Activated naive CD4-positive, alpha-beta T cell treated with anti-CD3 and anti-CD28 coated beads, Interleukin-2, amount 10 ng/mL, durations not matched to agents 7 days and 5 days (primary cell): ENCODE data around the gene SH3RF3.

Source experiments
- CTCF ChIA-PET: fragments of 350-600 bp; sonication (Branson Sonifier 250); formaldehyde crosslinking; loops from one replicate; lab custom pipeline; 2021; ENCODE audit warnings: antibody characterized with exemption; lab: Charles Lee
- DNase-seq: peaks from one replicate; pipeline ENCODE4 v3.0.0-alpha.2; 2020
- H3K27ac Mint-ChIP-seq: one replicate; pipeline ENCODE4 v1.8.0; 2021; ENCODE audit warnings: mild to moderate bottlenecking, moderate library complexity, mixed read lengths
- H3K27me3 Mint-ChIP-seq: one replicate; pipeline ENCODE4 v1.8.0; 2021; ENCODE audit warnings: mild to moderate bottlenecking, mixed read lengths
- H3K36me3 Mint-ChIP-seq: one replicate; pipeline ENCODE4 v1.8.0; 2021; ENCODE audit warnings: mixed read lengths
- H3K4me1 Mint-ChIP-seq: one replicate; pipeline ENCODE4 v1.8.0; 2021; ENCODE audit warnings: mixed read lengths
- H3K4me3 Mint-ChIP-seq: one replicate; pipeline ENCODE4 v1.8.0; 2021; ENCODE audit warnings: mild to moderate bottlenecking, moderate library complexity, mixed read lengths
- H3K9me3 Mint-ChIP-seq: one replicate; pipeline ENCODE4 v1.8.0; 2021; ENCODE audit warnings: mixed read lengths

SH3RF3 gene

GRCh38 chr2:109380502-109381326 is 251.7 kb downstream of the SH3RF3 start:
- DNase-seq, result no peak
- H3K27me3 Mint-ChIP-seq, result peaks cover 10% of the 10 kb centered on the region
- no peak overlapping the region for H3K27ac Mint-ChIP-seq
- H3K36me3 Mint-ChIP-seq, result no peaks in the 10 kb centered on the region
- H3K4me3 Mint-ChIP-seq, result no peak overlapping the region
- no peaks in the 10 kb centered on the region for H3K9me3 Mint-ChIP-seq
- CTCF ChIA-PET, result no interaction called here
- H3K4me1 Mint-ChIP-seq, result no peaks in the 10 kb centered on the region

DNA sequence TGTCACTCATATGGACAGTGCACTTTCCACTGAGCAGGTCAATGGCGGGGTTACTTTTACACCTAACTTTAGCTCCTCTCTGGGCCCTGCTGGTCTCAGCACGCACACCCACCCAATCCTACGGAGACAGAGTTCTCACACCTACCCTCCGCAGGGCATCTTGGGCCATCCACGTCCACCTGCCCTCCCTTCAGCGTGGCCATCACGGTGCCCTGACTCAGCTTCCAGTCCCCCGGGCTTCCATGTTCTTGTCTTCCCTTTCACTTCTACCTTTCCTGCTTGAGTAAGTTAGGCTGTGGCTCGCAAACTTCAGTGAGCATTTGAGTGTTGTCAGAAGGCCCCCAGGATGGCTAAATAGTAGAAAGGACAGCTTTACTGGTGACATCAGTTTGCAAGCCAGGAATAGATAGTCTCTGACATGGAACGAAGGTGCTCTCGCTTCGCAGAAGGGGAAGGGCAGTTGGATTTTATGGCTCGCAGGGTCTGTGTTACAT is 252.4 kb downstream of the SH3RF3 start:
- no peak for DNase-seq

DNA sequence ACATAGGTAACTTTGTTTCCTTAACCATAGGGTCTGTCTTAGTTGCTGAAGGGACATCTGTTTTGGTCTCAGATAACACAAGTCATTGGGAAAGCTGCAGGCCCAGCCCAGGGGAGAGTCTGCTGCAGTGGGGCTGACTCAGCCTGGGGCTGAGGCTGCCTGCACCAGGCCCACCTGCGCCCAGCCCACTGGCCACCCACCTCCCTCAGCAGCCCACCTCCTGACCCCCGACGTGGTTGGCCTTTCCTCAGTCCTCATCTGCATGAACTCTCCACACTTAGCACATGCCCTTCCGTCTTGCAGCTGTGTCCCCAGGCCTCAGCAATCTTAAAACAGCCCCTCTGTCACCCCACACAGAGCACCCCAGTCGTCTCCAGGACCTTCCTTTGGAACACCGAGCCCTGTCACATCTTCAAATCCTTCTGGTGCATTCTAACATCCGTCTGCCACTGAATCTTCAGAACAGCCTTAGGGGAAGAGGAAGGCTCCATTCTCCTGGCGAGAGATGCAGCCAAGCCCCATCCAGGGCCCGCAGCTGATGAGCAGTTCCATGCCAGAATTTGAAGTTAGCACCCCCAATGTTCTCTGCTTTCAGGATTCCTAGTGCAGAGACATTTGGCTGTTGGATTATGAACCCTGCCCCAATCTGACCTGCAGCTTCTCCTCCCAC is 253.4 kb downstream of the SH3RF3 start:
- CTCF ChIA-PET, result no interaction called here
- DNase-seq, result no peak
- no peaks in the 10 kb centered on the region for H3K27me3 Mint-ChIP-seq
- no peaks in the 10 kb centered on the region for H3K9me3 Mint-ChIP-seq
- no peak overlapping the region for H3K27ac Mint-ChIP-seq
- no peaks in the 10 kb centered on the region for H3K36me3 Mint-ChIP-seq
- no peaks in the 10 kb centered on the region for H3K4me1 Mint-ChIP-seq
- H3K4me3 Mint-ChIP-seq, result no peak overlapping the region

More for the DNA sequence above, 252.4 kb downstream of the SH3RF3 start:
- H3K4me1 Mint-ChIP-seq, result no peaks in the 10 kb centered on the region
- no peaks in the 10 kb centered on the region for H3K9me3 Mint-ChIP-seq
- no peak overlapping the region for H3K27ac Mint-ChIP-seq
- CTCF ChIA-PET, result no interaction called here
- no peaks in the 10 kb centered on the region for H3K36me3 Mint-ChIP-seq
- no peak overlapping the region for H3K4me3 Mint-ChIP-seq
- peaks cover 7% of the 10 kb centered on the region for H3K27me3 Mint-ChIP-seq

- Mint-ChIP-seq H3K36me3 (no peaks in the 10 kb centered on the region), H3K27me3 (no peaks in the 10 kb centered on the region), H3K4me3 (no peak overlapping the region), H3K4me1 (no peaks in the 10 kb centered on the region), H3K27ac (no peak overlapping the region), H3K9me3 (no peaks in the 10 kb centered on the region)
- CTCF ChIA-PET, result no interaction called here
- peak; percentile 5 for DNase-seq
Observed at GRCh38 chr2:109382951-109383350, 253.9 kb downstream of the SH3RF3 start.

DNA sequence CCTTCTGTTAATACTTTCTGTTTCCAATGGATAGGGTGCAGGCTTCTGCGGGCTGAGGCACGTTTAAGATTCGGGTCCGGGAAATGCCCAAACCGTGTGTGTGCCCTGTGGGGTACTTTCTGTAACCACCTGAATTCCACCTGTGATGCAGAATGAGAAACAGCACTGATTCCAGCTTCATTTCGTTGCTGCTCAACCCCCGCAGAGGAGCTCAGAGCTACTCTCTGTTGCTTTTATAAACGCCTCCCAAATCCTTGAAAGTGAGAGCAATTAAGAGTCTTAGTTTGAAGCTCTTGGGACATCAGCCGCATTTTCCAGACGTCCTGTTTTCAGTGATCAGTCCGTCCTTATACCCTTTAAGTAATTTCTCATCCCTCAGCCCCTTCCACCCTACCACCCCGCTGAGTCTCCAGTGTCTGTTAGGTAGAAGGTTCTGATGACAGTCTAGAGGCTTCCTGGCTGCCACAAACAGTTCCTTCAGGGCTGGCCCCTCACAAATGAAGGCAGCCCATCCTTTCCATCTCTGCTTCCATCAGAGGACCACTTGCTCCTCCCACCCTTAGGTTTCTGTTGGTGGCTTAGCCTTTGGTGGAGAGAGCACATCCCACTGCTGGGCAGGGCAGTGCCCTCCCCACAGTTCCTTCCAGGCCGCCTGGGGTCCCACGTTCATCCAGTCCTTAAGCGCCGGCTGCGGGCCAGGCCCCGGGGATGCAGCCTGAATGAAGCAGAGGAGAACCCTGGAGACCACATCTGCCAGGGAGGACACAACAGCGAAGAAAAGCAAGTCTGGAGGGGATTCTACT is 254.7 kb downstream of the SH3RF3 start:
- DNase-seq, result peak; percentile 6
- Mint-ChIP-seq H3K27ac (no peak overlapping the region), H3K4me3 (no peak overlapping the region), H3K4me1 (no peaks in the 10 kb centered on the region), H3K9me3 (no peaks in the 10 kb centered on the region), H3K36me3 (no peaks in the 10 kb centered on the region), H3K27me3 (no peaks in the 10 kb centered on the region)
- CTCF ChIA-PET, result no interaction called here

DNA sequence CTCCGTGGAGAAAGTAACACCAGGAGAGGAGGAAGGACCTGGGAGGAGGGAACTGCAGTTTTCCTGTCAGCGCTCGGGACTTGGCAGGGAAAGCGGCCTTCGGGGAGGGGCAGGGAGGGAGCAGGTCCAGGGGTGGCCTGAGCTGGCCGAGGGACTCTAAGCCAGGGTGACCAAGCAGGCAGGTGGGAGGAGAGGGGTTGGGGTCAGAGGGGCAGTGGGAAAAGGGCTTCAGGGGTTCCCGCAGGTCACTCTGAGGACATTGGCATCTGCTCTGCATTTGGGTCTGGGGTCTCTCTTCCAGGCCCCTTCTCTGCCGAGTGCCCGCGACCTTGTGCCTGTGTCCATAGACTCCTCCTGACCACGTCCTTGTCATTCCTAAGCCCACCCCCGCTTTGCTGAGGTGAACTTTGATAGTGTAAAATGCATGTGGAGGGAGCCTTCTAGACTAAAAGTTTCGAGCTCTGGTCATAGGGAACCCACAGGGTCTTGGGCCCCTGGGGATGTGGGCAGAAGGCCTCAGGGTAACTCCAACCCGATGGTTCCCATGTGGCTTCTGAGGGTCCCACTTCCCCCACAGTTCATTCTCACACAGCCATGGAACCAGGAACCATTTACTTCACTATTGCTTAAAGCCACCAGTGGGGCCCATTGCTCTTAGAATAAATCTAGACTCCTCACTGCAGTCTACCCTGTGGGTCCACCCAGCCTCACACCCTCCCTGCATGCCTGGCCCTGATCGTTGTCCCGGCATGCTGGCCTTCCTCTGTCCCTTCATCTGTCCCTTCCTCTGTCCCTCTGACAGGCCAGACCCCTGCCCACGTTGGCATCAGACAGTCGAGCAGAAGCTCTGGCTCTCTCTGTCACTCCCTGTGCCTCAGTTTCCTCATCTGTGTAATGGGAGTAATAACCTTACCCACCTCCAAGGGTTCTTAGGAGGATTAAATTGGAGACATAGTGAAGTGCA is 255.6 kb downstream of the SH3RF3 start:
- H3K9me3 Mint-ChIP-seq, result no peaks in the 10 kb centered on the region
- H3K36me3 Mint-ChIP-seq, result no peaks in the 10 kb centered on the region
- peak; percentile 10 for DNase-seq
- no peak overlapping the region for H3K4me3 Mint-ChIP-seq
- H3K27me3 Mint-ChIP-seq, result no peaks in the 10 kb centered on the region
- CTCF ChIA-PET, result no interaction called here
- H3K4me1 Mint-ChIP-seq, result no peaks in the 10 kb centered on the region
- H3K27ac Mint-ChIP-seq, result peak overlapping the region; percentile 34

DNA sequence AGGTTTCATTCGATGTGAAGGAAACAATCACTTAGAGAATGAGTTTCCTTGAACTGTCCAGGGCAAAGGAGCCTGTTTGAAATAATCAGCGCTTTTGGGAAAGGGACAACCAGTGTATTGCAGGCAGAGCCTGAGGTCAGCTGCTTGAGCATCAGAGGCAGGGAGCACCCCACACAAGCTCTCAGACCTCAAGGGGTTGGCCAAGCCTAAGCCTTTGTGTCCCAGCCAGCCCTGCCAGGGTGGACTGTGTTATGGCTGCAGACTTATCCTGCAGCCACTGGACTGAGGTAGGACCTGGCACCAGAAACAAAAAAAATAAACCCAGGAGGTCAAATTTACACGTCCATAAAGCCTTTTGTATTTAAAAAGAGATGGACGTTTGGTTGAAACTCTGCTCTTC is 256.5 kb downstream of the SH3RF3 start:
- Mint-ChIP-seq H3K36me3 (no peaks in the 10 kb centered on the region), H3K27ac (no peak overlapping the region), H3K9me3 (no peaks in the 10 kb centered on the region), H3K27me3 (no peaks in the 10 kb centered on the region), H3K4me1 (no peaks in the 10 kb centered on the region), H3K4me3 (no peak overlapping the region)
- CTCF ChIA-PET, result no interaction called here
- DNase-seq, result peak; percentile 16

DNA sequence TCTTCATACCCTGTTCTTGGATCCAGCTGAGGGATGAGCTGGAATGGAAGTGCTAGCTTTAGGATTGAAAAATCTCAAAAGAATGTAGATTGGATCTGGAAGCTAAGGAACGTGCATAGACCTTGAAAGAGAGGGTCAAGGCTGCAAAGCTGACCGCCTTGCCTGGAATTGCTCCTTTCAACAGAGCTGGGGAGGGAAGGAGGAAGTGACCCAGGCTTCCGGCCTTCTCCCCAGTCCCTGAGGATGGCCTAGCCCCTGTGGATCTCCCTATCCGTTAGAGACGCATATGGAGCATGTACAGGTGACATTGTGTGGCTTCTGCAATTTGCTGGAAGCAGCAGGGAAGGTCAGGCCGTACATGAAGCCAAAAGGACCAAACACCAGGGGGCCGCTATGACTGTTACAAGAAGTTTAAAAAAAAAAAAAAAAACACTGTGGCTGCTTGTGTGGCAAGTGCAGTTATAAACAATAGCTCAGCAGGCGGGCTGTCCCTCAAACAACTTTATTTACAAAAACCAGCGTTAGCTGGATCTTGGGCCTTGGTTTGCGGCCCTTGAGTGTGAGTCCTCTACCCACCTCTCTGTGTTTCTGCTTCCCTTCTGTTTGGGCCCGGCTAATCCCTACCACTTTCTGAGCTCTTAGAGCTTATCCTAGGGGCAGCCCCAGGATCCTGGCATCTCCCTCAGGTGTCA is 257.1 kb downstream of the SH3RF3 start:
- H3K4me3 Mint-ChIP-seq, result no peak overlapping the region
- H3K9me3 Mint-ChIP-seq, result no peaks in the 10 kb centered on the region
- CTCF ChIA-PET, result interaction anchor here (1.0 kb wide), 1 partner anchor 84 kb away, joined by 3 read pairs; no protein-coding TSS in a partner anchor
- no peaks in the 10 kb centered on the region for H3K4me1 Mint-ChIP-seq
- no peak for DNase-seq
- no peaks in the 10 kb centered on the region for H3K27me3 Mint-ChIP-seq
- H3K27ac Mint-ChIP-seq, result no peak overlapping the region
- no peaks in the 10 kb centered on the region for H3K36me3 Mint-ChIP-seq

- H3K36me3 Mint-ChIP-seq, result no peaks in the 10 kb centered on the region
- CTCF ChIA-PET, result no interaction called here
- no peaks in the 10 kb centered on the region for H3K27me3 Mint-ChIP-seq
- no peaks in the 10 kb centered on the region for H3K4me1 Mint-ChIP-seq
- no peak overlapping the region for H3K27ac Mint-ChIP-seq
- no peak for DNase-seq
- H3K4me3 Mint-ChIP-seq, result no peak overlapping the region
- H3K9me3 Mint-ChIP-seq, result no peaks in the 10 kb centered on the region
Observed at GRCh38 chr2:109387221-109387735, 258.3 kb downstream of the SH3RF3 start.

DNA sequence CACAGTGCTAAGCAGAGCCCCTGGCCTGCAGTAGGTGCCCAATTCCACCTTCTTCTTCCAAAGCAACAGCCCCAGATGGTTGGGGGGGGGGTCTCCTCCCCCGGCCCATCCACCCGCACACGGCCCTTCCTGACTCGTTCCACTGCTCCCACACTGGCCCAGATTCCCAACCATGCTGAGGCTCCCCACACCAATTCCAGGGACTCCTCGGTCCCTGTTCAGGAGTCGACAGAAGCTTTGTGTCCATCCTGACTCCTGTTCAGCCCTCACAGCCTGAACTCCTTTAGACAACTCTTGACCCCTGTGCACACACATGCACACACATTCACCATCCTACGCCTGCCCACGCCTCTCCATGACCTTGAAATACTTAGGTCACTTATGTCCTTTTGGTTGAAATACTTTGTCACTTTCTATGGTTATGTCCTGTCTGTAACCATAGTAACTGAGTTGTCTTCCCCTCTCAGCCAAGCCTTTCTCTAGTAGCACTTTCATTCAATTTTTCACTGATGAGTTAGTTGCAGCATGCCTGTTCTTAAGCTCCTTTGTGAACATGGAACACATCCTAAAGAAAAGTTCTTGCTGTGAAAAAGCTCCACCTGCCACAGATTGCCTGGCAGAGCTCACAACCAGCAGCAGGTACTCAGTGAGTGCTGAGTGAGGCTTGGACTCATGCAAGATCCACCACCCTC is 258.9 kb downstream of the SH3RF3 start:
- Mint-ChIP-seq H3K36me3 (no peaks in the 10 kb centered on the region), H3K4me3 (no peak overlapping the region), H3K27ac (no peak overlapping the region), H3K4me1 (no peaks in the 10 kb centered on the region), H3K27me3 (no peaks in the 10 kb centered on the region), H3K9me3 (no peaks in the 10 kb centered on the region)
- DNase-seq, result no peak
- CTCF ChIA-PET, result no interaction called here

GRCh38 chr2:109391243-109391642 is 262.2 kb downstream of the SH3RF3 start:
- H3K4me1 Mint-ChIP-seq, result no peaks in the 10 kb centered on the region
- H3K27ac Mint-ChIP-seq, result no peak overlapping the region
- CTCF ChIA-PET, result no interaction called here
- no peak for DNase-seq
- H3K27me3 Mint-ChIP-seq, result no peaks in the 10 kb centered on the region
- H3K9me3 Mint-ChIP-seq, result no peaks in the 10 kb centered on the region
- no peaks in the 10 kb centered on the region for H3K36me3 Mint-ChIP-seq
- H3K4me3 Mint-ChIP-seq, result no peak overlapping the region

DNA sequence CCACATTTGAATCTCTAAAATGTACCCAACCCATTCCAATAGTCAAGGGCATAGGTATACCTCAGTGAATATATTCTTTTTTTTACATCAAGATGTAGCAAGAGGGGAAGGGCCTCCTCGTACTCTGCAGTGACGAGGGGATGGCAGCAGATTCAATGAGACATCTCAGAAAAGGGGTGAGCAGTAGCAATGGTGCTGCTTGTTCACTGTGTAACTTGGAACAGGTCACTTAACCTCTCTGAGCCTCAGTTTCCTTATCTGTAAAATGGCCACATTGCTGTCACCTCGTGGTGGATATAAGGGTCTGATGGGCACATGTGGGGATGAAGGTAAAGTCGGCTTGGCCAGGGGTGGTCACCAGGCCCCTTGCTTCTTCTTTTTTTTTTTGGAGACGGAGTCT is 263.1 kb downstream of the SH3RF3 start:
- Mint-ChIP-seq H3K9me3 (no peaks in the 10 kb centered on the region), H3K27ac (no peak overlapping the region), H3K36me3 (no peaks in the 10 kb centered on the region), H3K4me3 (no peak overlapping the region), H3K4me1 (peaks cover 4% of the 10 kb centered on the region), H3K27me3 (no peaks in the 10 kb centered on the region)
- CTCF ChIA-PET, result no interaction called here
- DNase-seq, result no peak
